Stomach (tissue), 9 donors: ENCODE data around the gene MYRIP. TPM values are rescaled to one million over a fixed set of nuclear protein-coding genes. Genes with fewer than 3 reads are reported as not detected.

Source experiments
- DNase-seq, 2 donors: peaks; one replicate each; pipeline versions ENCODE4 v3.0.0 to v3.0.0-alpha.2; 2013 to 2019
- H3K27ac ChIP-seq, 5 donors: fragments of 200-600 bp in 4 of 5; sonication (generic) in 4 of 5; one replicate each; pipeline ENCODE4 v1.5.1; 2013 to 2019; ENCODE audit warnings: mild to moderate bottlenecking in 1 of 5, moderate library complexity in 1 of 5
- H3K27me3 ChIP-seq, 3 donors: fragments of 200-600 bp; sonication (generic); one replicate each; pipeline ENCODE4 v1.5.1; 2017 to 2019; ENCODE audit warnings: mixed run types in 1 of 3
- H3K36me3 ChIP-seq, 4 donors: fragments of 200-600 bp; sonication (generic); 1 replicate in 3 of 4; 2 replicates in 1 of 4; pipeline ENCODE4 v1.5.1; 2016 to 2019
- H3K4me1 ChIP-seq, 4 donors: fragments of 200-600 bp; sonication (generic); one replicate each; pipeline ENCODE4 v1.5.1; 2016 to 2019
- H3K4me3 ChIP-seq, 4 donors: fragments of 200-600 bp; sonication (generic) in 3 of 4; one replicate each; pipeline ENCODE4 v1.5.1; 2016 to 2019; ENCODE audit warnings: mild to moderate bottlenecking in 1 of 4
- H3K9me3 ChIP-seq, 4 donors: fragments of 200-600 bp; sonication (generic); one replicate each; pipeline ENCODE4 v1.5.1; 2016 to 2019
- CTCF ChIP-seq, 7 experiments: fragments of 450-650 bp in 4 of 7; fragments of 200-600 bp in 3 of 7; sonication (generic) in 3 of 7; IDR thresholded peaks; one replicate each; pipeline ENCODE4 v1.5.1; 2016 to 2019; ENCODE audit warnings: antibody characterized with exemption in 7 of 7, control low read depth in 2 of 7, mild to moderate bottlenecking in 1 of 7
- EP300 ChIP-seq: sonication (generic); formaldehyde crosslinking; IDR thresholded peaks from one replicate; pipeline ENCODE4 v1.6.1; 2017; ENCODE audit warnings: antibody characterized with exemption
- POLR2A ChIP-seq, 4 donors: fragments of 450-650 bp; IDR thresholded peaks; one replicate each; pipeline ENCODE4 v1.6.1; 2016; ENCODE audit warnings: antibody characterized with exemption in 4 of 4, control low read depth in 2 of 4, mild to moderate bottlenecking in 1 of 4, moderate library complexity in 1 of 4
- POLR2AphosphoS5 ChIP-seq, 3 donors: sonication (generic); formaldehyde crosslinking; IDR thresholded peaks; one replicate each; pipeline ENCODE4 v1.6.1; 2016; ENCODE audit warnings: antibody characterized with exemption in 3 of 3
- WGBS, 5 donors: extraction: QIAGEN DNeasy Blood & Tissue Kit in 3 of 5; methylation state at CpG; one replicate each; pipeline versions ENCODE4 v1.1.5 to v1.1.7; 2013 to 2018; 5-methylcytosine and 5-hydroxymethylcytosine counted together
- intact Hi-C: fragments of 100-400 bp; cut with DNase I; formaldehyde crosslinking; loops from one replicate; pipeline ENCODE4 v1.15.1; 2023; ENCODE audit warnings: low total_unique reads
- polyA plus RNA-seq, 3 donors: library from polyadenylated mRNA; stranded (reverse); fragments of 200-250 nt; gene quantifications; one replicate each; pipeline ENCODE4 v1.2.3, GENCODE V29; 2013
- total RNA-seq, 5 donors: library from RNA; depleted of rRNA; stranded (reverse); fragments of >200 nt; gene quantifications; one replicate each; pipeline versions ENCODE4 v1.1.0 to v1.2.3, GENCODE V29; 2014 to 2016
- donor health status: healthy with polysubstance abuse.
- donor health status: Bipolar disorder and iron deficiency.
- donor health status: healthy.

Gene MYRIP
- total and polyA plus RNA-seq, 8 donors: 1.8 to 20.6 (median 6.8) TPM

GRCh38 chr3:39919281-39919680, 109.9 kb downstream of the MYRIP start:
- H3K27me3 ChIP-seq: no peaks in the 10 kb centered on the region
- TF ChIP-seq CTCF (IDR thresholded peaks at IDR 0.05) (no peak), POLR2AphosphoS5 (IDR thresholded peaks at IDR 0.05) (no peak), POLR2A (IDR thresholded peaks at IDR 0.05) (no peak), EP300 (no peak)
- H3K36me3 ChIP-seq: no peaks in the 10 kb centered on the region
- H3K9me3 ChIP-seq: no peaks in the 10 kb centered on the region
- WGBS, 5 donors: 74 to 93% (median 88%) methylated on average over 2 of the region's 2 CpGs
- no peak for DNase-seq
- H3K4me3 ChIP-seq: no peak overlapping the region
- H3K27ac ChIP-seq: no peak overlapping the region
- intact Hi-C loops: no loop called here
- H3K4me1 ChIP-seq: no peaks in the 10 kb centered on the region

GRCh38 chr3:39920271-39920670, 110.9 kb downstream of the MYRIP start:
- Histone ChIP-seq H3K4me3 (no peak overlapping the region), H3K27ac (no peak overlapping the region), H3K4me1 (no peaks in the 10 kb centered on the region), H3K36me3 (no peaks in the 10 kb centered on the region), H3K27me3 (no peaks in the 10 kb centered on the region), H3K9me3 (peaks cover 0 to under 1% (median 0%) of the 10 kb centered on the region in 4 donors)
- intact Hi-C loops: no loop called here
- 58 to 73% (median 72%) methylated on average over 1 of the region's 1 CpG for WGBS, 5 donors
- TF ChIP-seq CTCF (IDR thresholded peaks at IDR 0.05) (no peak), POLR2AphosphoS5 (IDR thresholded peaks at IDR 0.05) (no peak), POLR2A (IDR thresholded peaks at IDR 0.05) (no peak), EP300 (no peak)
- DNase-seq: no peak

GRCh38 chr3:39927479-39927878, 118.1 kb downstream of the MYRIP start:
- intact Hi-C loops: no loop called here
- 42 to 74% (median 67%) methylated on average over 2 of the region's 2 CpGs for WGBS, 5 donors
- no peak for DNase-seq

GRCh38 chr3:39933986-39934693, 124.7 kb downstream of the MYRIP start:
- DNase-seq: no peak
- Histone ChIP-seq H3K9me3 (no peaks in the 10 kb centered on the region), H3K27me3 (no peaks in the 10 kb centered on the region), H3K4me3 (no peak overlapping the region), H3K27ac (peak overlapping the region in 3 of 5 donors; percentile 22 to 65 (median 33)), H3K4me1 (peaks cover 0 to 33% (median 25%) of the 10 kb centered on the region in 4 donors), H3K36me3 (no peaks in the 10 kb centered on the region)
- WGBS, 5 donors: 13 to 35% (median 21%) methylated on average over 1 of the region's 1 CpG
- no peak for TF ChIP-seq CTCF (IDR thresholded peaks at IDR 0.05)
- intact Hi-C loops: no loop called here

More at GRCh38 chr3:39927479-39927878, 118.1 kb downstream of the MYRIP start:
- H3K36me3 ChIP-seq: no peaks in the 10 kb centered on the region
- no peaks in the 10 kb centered on the region for H3K27me3 ChIP-seq
- H3K4me3 ChIP-seq: no peak overlapping the region
- no peaks in the 10 kb centered on the region for H3K4me1 ChIP-seq
- no peak overlapping the region for H3K27ac ChIP-seq
- H3K9me3 ChIP-seq: peaks cover 0 to 10% (median 0%) of the 10 kb centered on the region in 4 donors
- TF ChIP-seq POLR2AphosphoS5 (IDR thresholded peaks at IDR 0.05) (no peak), POLR2A (IDR thresholded peaks at IDR 0.05) (no peak), EP300 (no peak), CTCF (IDR thresholded peaks at IDR 0.05) (no peak)
